Vagina (tissue), 2 donors: ENCODE results near the gene RNF208.
"Not testable (repeated sequence)": the region's sequence is repeated elsewhere in the genome, so short reads cannot be mapped to it uniquely, and the experiment has no call there.

Source experiments
- CTCF ChIP-seq, 3 experiments: fragments of 450-650 bp in 2 of 3; fragments of 200-600 bp in 1 of 3; sonication (generic) in 1 of 3; IDR thresholded peaks; one replicate each; pipeline ENCODE4 v1.5.1; 2017 to 2019; ENCODE audit warnings: antibody characterized with exemption in 3 of 3, mild to moderate bottlenecking in 2 of 3, moderate library complexity in 2 of 3
- POLR2A ChIP-seq, 2 donors: fragments of 450-650 bp; IDR thresholded peaks; one replicate each; pipeline ENCODE4 v1.6.1; 2017; ENCODE audit warnings: antibody characterized with exemption in 2 of 2, mild to moderate bottlenecking in 2 of 2, moderate library complexity in 2 of 2
- POLR2AphosphoS5 ChIP-seq, 2 donors: sonication (generic); formaldehyde crosslinking; IDR thresholded peaks; one replicate each; pipeline ENCODE4 v1.9.0; 2017; ENCODE audit warnings: antibody characterized with exemption in 2 of 2, mild to moderate bottlenecking in 2 of 2, low read depth in 1 of 2; ENCODE audit not compliant: insufficient read depth in 1 of 2

- not testable (repeated sequence) for TF ChIP-seq CTCF (IDR thresholded peaks at IDR 0.05); POLR2A (IDR thresholded peaks at IDR 0.05); POLR2AphosphoS5 (IDR thresholded peaks at IDR 0.05; ENCODE audit: insufficient read depth in 1 of 2, low read depth in 1 of 2)
Measured at GRCh38 chr9:137243266-137243625, 21.2 kb upstream of the RNF208 start.
